NCI-H748 treated with DMSO at 0.1 percent for 48 hours (cell line): Measurements from ENCODE around the gene MDP1.
"Not testable (repeated sequence)": the region's sequence is repeated elsewhere in the genome, so short reads cannot be mapped to it uniquely, and the experiment has no call there.

Experiments used
- DNase-seq: peaks from one replicate; lab custom pipeline; 2025; lab: John Stamatoyannopoulos, UW

The MDP1 gene

GRCh38 chr14:24231263-24232120, 15.6 kb upstream of the MDP1 start:
- DNase-seq, result no peak

DNA sequence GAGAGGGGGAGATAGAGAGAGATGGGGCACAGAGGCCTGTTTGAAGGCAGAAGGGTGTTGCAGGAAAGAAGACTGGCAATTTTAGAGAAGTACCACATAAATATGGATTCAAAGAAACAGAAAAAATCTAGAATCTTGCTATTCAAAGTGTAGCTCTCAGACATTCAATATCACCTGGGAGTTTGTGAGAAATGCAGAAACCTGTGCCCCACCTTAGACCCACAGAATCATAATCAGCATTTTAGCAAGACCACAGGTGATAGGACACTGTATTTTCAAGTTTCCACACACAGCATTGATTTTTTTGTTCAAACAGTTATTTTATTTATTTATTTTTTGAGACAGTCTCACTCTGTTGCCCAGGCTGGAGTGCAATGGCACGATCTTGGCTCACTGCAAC, 13.0 kb upstream of the MDP1 start:
- no peak for DNase-seq

DNA sequence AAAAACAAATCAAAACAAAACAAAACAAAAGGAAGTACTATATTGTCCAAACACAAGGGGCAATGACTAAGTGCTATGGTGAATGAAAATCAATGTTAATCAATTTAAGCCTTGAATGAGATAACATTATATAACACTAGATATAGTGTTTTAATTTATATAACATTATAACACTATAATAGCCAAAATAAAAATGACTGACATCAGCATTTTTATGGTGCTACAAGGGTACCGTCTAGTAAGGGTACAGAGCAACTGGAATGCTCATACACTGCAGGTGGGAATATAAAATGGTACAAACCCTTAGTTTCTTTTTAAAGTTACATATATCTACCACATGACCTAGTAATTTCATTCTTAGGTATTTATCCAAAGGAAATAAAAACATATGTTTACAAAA, 10.6 kb upstream of the MDP1 start:
- DNase-seq, result no peak

GRCh38 chr14:24224618-24225071, 8.8 kb upstream of the MDP1 start:
- DNase-seq, result no peak

DNA sequence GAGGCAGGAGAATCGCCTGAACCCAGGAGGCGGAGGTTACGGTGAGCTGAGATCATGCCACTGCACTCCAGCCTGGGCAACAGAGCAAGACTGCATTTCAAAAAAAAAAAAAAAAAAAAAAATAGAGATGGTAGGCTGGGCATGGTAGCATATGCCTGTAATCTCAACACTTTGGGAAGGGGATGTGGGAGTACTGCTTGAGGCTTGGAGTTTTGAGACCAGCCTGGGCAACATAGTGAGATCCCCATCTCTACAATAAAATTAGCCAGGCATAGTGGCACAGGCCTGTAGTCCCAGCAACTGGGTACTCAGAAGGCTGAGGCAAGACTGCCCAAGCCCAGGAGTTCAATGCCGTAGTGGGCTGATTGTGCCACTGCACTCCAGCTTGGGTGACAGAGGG, 7.1 kb upstream of the MDP1 start:
- DNase-seq, result not testable (repeated sequence)

GRCh38 chr14:24219521-24219920, 3.7 kb upstream of the MDP1 start:
- no peak for DNase-seq

GRCh38 chr14:24219080-24219479, 3.2 kb upstream of the MDP1 start:
- no peak for DNase-seq

- DNase-seq, result not testable (repeated sequence)
These were observed 1.0 kb upstream of the MDP1 start for GRCh38 chr14:24216876-24217275.

DNA sequence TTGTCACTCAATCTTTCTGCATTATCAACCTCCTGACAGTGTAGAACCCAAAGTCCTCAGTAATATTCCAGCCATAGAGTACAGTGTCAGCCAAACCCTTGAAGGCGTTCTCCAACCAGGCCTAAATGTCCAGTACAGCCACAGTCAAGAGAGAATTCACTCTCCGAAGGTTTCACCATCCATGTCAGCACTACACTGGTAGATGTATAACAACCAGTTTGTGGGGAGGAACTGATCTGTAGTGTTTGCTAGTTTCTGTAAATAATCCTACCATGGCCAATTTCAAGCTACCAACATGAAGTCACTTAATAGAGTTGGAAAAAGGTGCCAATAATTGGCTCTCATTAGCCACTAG, 456 bp upstream of the MDP1 start:
- no peak for DNase-seq

DNA sequence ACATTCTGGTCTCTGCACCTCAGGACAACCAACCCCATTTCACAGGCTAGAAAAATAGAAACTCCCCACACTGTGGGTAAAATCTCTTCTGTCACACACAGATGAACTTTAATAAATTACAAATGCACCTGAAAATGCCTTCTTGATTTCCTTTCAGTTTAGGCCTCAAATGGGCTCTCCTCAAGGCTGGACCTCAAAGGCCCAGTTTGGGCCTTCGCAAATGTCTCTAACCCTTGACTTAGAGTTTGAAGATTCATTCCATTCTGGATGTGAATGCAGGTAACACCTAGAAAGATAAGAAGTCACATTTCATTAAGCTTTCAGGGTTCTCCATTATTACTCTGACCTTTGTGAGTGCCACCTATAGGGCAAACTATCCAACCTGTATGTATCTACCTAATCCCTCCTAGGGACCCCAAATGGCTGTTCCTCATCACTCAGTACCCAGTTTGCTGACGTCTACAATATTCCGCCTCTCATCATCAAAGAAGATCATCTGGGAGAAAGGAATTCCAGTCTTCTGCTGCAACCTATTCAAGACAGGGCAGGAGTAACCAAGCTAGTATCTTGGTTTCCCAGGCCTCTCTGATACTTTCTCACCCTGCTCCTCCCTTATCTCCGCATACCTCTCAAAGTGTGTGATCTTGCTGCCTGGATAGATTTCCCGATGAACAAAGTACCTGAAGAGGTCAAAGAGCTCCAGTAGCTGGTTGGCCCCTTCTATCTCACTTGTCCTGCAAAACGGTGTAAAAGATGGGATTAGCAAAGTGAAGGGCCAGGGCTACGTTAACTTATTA, 1.8 kb downstream of the MDP1 start:
- no peak for DNase-seq

DNA sequence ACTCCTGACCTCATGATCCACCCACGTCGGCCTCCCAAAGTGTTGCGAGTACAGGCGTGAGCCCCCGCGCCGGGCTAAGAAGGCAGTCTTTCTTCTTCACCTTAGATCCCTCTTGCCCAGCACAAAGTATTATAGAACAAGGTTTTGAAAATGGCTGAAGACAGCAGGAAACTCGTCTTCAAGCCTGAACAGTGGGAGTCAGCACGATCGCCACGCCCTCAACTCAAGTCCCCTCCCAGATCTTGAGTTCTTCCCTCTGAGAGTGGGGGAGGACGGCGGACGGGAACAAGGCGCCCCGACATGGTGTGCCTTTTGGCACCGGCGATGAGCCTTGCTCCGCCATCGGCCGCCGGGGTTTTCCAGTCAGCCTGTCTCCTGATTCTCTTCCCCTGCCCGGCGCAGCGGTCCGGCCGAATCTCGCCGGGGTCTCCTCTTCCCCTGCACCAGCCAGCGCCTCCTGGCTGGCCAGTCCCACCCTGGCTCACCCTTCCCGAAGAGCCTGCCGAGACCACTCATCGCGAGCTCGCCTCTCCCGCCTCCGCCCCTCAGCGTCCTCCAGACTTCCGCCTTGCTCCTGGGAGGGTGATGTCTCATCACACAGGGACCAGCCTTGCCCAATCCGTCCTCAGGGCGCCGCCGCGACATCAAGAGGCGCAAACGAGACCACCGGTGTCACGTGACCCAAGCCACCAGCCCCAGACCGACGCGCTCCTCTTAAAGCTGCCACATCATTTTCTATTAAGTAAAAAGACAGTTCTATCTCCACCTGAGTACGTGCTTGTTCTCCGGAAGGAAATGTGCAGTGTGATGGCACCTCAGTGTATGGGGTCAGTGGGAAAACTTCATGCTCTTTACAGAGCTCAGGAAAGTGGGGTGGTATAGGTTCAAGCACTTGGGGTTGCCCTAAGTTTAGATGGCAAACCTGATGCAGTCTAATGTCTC, 2.7 kb downstream of the MDP1 start, which contains the start of gene CHMP4A:
CHMP4A (minus strand) TSS at position 565 of the 942 bp plus-strand sequence; CDS start at position 516, 49 bp downstream.
- peak; percentile 94 for DNase-seq

- no peak for DNase-seq
These were observed 4.6 kb downstream of the MDP1 start for GRCh38 chr14:24211311-24211710.

GRCh38 chr14:24207625-24208024, 8.2 kb downstream of the MDP1 start:
- no peak for DNase-seq

DNA sequence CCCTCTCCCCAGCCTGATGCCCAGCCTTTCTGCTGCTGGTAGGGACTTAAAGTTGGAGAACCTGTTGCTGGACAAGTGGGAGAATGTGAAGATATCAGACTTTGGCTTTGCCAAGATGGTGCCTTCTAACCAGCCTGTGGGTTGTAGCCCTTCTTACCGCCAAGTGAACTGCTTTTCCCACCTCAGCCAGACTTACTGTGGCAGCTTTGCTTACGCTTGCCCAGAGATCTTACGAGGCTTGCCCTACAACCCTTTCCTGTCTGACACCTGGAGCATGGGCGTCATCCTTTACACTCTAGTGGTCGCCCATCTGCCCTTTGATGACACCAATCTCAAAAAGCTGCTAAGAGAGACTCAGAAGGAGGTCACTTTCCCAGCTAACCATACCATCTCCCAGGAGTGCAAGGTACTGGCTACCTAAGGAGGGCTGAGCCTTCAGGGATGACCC, 8.7 kb downstream of the MDP1 start:
- DNase-seq, result no peak

- DNase-seq, result no peak
These were observed 9.4 kb downstream of the MDP1 start for GRCh38 chr14:24206260-24207103.

DNA sequence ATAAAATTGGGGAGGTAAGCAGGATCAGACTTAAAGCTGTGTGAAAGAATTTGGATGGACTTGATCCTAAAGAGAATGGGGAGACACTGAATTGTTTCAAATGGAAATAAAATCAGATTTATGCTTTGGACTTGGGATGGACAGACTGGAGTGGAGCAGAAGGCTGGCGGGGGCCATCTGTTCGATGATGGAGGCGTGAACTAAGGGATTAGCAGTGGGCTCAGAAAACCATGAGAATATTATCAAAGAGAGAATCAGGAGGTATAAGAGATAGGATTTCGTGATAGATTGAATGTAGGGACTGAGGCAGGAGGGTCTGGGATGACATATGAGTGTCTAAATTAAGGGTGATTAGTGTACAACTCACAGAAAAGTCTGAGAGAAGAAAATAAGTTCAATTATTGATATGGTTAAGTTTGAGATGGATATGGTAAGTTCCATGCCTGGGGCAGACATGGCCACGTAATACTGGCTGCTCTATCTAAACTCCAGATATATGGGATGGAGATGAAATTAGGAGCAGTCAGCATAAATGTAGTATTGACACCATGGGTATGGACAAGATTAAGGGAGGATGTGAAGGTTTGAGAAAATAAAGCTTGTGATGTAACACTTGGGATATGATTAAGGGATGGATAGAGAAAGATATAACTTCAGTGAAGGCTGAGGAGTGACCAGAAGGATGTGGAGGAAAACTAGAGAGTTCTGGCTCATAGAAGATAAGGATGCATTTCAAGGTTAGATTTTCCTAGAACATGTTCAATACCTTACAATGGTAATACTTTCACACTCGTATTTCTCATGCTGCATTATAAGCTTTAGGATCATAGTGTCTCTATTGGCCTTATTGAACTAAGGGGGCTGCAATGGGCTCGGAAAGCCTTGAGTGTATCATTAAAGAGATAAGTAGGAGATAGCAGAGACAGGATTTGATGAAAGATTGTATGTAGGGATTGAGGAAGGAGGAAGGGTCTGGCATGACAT, 11.4 kb downstream of the MDP1 start:
- no peak for DNase-seq

DNA sequence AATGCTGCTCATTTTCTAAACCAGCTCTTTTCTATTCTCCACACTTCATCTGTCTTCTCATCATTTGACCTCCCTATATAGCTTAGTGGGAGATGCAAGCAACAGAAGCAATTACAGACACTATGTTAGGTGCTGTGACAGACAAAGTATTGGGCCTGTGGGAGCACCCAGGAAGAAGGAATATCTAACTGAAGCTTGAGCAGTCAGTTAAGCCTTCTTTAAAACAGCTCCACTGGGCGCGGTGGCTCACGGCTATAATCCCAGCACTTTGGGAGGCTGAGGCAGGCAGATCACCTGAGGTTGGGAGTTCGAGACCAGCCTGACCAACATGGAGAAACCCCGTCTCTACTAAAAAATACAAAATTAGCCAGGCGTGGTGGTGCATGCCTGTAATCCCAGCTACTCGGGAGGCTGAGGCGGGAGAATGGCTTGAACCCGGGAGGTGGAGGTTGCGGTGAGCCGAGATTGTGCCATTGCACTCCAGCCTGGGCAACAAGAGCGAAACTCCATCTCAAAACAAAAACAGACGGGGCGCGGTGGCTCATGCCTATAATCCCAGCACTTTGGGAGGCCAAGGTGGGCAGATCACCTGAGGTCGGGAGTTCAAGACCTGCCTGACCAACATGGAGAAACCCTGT, 12.5 kb downstream of the MDP1 start:
- not testable (repeated sequence) for DNase-seq

DNA sequence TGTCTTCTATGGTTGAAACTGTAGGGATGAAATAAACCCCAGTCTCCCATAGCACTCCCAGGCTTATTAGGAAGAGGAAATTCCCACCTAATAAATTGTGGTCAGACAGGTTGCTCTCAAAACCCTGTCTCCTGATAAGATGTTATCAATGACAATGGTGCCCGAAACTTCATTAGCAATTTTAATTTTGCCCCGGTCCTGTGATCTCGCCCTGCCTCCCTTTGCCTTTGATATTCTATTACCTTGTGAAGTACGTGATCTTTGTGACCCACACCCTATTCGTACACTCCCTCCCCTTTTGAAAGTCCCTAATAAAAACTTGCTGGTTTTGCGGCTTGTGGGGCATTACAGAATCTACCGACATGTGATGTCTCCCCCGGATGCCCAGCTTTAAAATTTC, 13.3 kb downstream of the MDP1 start:
- DNase-seq, result not testable (repeated sequence)
